Thoracic aorta (tissue), 2 donors: ENCODE measurements around the gene DMGDH. TPM values are rescaled to one million over a fixed set of nuclear protein-coding genes. Genes with fewer than 3 reads are reported as not detected.

Experiments
- ATAC-seq: fragments of 150-250 bp; one replicate; pipeline ENCODE4 v1.8.0; 2017; ENCODE audit warnings: low read depth; ENCODE audit not compliant: insufficient number of reproducible peaks, low FRiP score
- DNase-seq: peaks from one replicate; pipeline ENCODE4 v3.0.0-alpha.2; 2020; ENCODE audit warnings: low spot score
- H3K27ac ChIP-seq, 2 donors: fragments of 200-600 bp; sonication (generic); 1 replicate in 1 of 2; 2 replicates in 1 of 2; pipeline ENCODE4 v1.5.1; 2016; ENCODE audit warnings: mild to moderate bottlenecking in 2 of 2, moderate library complexity in 2 of 2
- H3K27me3 ChIP-seq: fragments of 200-600 bp; sonication (generic); replicated peaks from 2 replicates; pipeline ENCODE4 v1.6.0; 2016; ENCODE audit warnings: mild to moderate bottlenecking; ENCODE audit not compliant: insufficient read depth
- H3K36me3 ChIP-seq: fragments of 200-600 bp; sonication (generic); one replicate; pipeline ENCODE4 v1.5.1; 2016
- H3K4me1 ChIP-seq, 2 donors: fragments of 200-600 bp; sonication (generic); 1 replicate in 1 of 2; 2 replicates in 1 of 2; pipeline versions ENCODE4 v1.5.1 to v1.6.0; 2016; ENCODE audit warnings: low read depth in 2 of 2, mild to moderate bottlenecking in 1 of 2; ENCODE audit not compliant: control insufficient read depth in 1 of 2
- H3K4me3 ChIP-seq: fragments of 200-600 bp; sonication (generic); 2 replicates; pipeline ENCODE4 v1.5.1; 2016; ENCODE audit warnings: mild to moderate bottlenecking
- H3K9me3 ChIP-seq: fragments of 200-600 bp; sonication (generic); 2 replicates; pipeline ENCODE4 v1.5.1; 2016
- CTCF ChIP-seq: fragments of 200-600 bp; sonication (generic); IDR thresholded peaks from one replicate; pipeline ENCODE4 v1.5.1; 2019; ENCODE audit warnings: antibody characterized with exemption
- total RNA-seq, 2 donors: library from RNA; depleted of rRNA; stranded (reverse); fragments of >200 nt; gene quantifications; one replicate each; pipeline versions ENCODE4 v1.1.0 to v1.2.3, GENCODE V29; 2016

Gene DMGDH
- total RNA-seq, 2 donors from 2014 or later = 0.85 to 0.95 TPM

GRCh38 chr5:79036769-79037168 lies 32.7 kb downstream of the DMGDH start:
- Histone ChIP-seq H3K4me1 (no peaks in the 10 kb centered on the region), H3K27ac (no peak overlapping the region), H3K27me3 (no peaks in the 10 kb centered on the region), H3K9me3 (no peaks in the 10 kb centered on the region), H3K36me3 (no peaks in the 10 kb centered on the region), H3K4me3 (no peak overlapping the region)
- TF ChIP-seq CTCF = no peak
- DNase-seq (no peak), ATAC-seq (no peak)

GRCh38 chr5:79035237-79035636 lies 34.2 kb downstream of the DMGDH start:
- Histone ChIP-seq H3K27ac (no peak overlapping the region), H3K4me1 (no peaks in the 10 kb centered on the region), H3K9me3 (no peaks in the 10 kb centered on the region), H3K4me3 (no peak overlapping the region), H3K27me3 (no peaks in the 10 kb centered on the region), H3K36me3 (no peaks in the 10 kb centered on the region)
- ATAC-seq (no peak), DNase-seq (no peak)
- TF ChIP-seq CTCF = no peak

DNA sequence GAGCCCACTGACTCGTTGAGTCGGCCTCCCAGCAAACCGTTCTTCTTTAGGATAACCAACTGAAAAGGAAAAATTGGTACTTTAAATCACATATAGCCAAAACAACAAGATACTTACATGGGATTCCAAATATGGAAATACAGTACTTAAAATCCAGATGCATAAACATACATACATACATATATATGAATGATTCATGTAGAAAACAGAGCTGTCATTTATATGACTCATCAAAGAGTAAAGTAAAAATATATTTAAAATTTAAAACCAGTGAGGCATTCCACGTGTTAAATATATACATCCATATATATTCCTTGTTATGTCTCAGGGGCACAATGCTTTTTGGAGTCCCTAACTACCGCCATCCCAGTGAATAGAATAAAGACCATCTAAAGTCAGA lies 36.7 kb downstream of the DMGDH start:
- Histone ChIP-seq H3K4me3 (no peak overlapping the region), H3K36me3 (no peaks in the 10 kb centered on the region), H3K27me3 (no peaks in the 10 kb centered on the region), H3K4me1 (no peaks in the 10 kb centered on the region), H3K27ac (no peak overlapping the region), H3K9me3 (no peaks in the 10 kb centered on the region)
- ATAC-seq (no peak), DNase-seq (no peak)
- TF ChIP-seq CTCF = no peak

GRCh38 chr5:79032031-79032695 lies 37.3 kb downstream of the DMGDH start:
- Histone ChIP-seq H3K4me3 (no peak overlapping the region), H3K36me3 (no peaks in the 10 kb centered on the region), H3K4me1 (no peaks in the 10 kb centered on the region), H3K27me3 (no peaks in the 10 kb centered on the region), H3K9me3 (no peaks in the 10 kb centered on the region), H3K27ac (no peak overlapping the region)
- DNase-seq (no peak), ATAC-seq (no peak)
- TF ChIP-seq CTCF = no peak

- no peak overlapping the region for H3K27ac ChIP-seq
- H3K4me1 ChIP-seq = no peaks in the 10 kb centered on the region
- H3K36me3 ChIP-seq = no peaks in the 10 kb centered on the region
- no peak for TF ChIP-seq CTCF
- DNase-seq (no peak), ATAC-seq (no peak)
- H3K9me3 ChIP-seq = no peaks in the 10 kb centered on the region
- no peaks in the 10 kb centered on the region for H3K27me3 ChIP-seq
- H3K4me3 ChIP-seq = no peak overlapping the region
Observed at GRCh38 chr5:79031485-79031867, 38.0 kb downstream of the DMGDH start.
